ENCODE data around the gene ADAM15.

ADAM15 gene, protein sequence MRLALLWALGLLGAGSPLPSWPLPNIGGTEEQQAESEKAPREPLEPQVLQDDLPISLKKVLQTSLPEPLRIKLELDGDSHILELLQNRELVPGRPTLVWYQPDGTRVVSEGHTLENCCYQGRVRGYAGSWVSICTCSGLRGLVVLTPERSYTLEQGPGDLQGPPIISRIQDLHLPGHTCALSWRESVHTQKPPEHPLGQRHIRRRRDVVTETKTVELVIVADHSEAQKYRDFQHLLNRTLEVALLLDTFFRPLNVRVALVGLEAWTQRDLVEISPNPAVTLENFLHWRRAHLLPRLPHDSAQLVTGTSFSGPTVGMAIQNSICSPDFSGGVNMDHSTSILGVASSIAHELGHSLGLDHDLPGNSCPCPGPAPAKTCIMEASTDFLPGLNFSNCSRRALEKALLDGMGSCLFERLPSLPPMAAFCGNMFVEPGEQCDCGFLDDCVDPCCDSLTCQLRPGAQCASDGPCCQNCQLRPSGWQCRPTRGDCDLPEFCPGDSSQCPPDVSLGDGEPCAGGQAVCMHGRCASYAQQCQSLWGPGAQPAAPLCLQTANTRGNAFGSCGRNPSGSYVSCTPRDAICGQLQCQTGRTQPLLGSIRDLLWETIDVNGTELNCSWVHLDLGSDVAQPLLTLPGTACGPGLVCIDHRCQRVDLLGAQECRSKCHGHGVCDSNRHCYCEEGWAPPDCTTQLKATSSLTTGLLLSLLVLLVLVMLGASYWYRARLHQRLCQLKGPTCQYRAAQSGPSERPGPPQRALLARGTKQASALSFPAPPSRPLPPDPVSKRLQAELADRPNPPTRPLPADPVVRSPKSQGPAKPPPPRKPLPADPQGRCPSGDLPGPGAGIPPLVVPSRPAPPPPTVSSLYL

DNA sequence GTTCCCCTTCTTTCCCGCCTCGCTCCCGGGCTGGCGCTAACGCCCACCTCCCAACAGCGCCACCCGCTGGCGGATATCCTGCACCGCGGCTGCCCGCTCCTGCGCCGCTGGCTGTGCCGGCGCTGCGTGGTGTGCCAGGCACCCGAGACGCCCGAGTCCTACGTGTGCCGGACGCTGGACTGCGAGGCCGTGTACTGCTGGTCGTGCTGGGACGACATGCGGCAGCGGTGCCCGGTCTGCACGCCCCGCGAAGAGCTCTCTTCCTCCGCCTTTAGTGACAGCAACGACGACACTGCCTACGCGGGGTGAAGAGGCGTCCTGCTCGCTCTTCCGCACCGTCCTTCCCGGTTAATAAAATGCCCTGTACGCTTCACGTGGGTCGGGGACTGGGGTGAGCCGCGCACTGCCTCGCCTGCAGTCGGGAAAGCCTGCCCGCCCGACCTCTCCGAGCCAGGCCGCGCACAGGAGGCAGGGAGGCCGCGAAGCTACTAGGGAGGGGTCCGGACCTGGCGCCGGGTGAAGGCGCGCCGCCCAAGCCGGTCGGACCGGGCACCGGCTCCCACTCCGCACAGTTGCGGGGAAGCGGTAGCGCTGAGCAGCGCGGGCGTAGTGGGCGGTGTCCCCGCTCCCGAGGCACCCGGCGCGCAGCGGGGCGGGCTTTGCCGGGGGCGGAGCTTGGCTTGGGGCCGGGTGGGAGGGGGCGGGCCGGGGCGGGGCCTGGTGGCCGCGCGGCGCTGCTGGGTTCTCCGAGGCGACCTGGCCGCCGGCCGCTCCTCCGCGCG lies at the start of gene ADAM15:
TSS of gene ADAM15 (plus strand) at position 757 of the 782 bp plus-strand sequence. CDS start 71 bp downstream, outside the sequence.
- peak; percentile 70 to 90 for DNase-seq (ENCODE audit: low spot score in 2 of 2)
- H3K9me3 ChIP-seq: no peaks in the 10 kb centered on the region
- H3K4me3 ChIP-seq: peak within 1 kb of the TSS; percentile 81
- in situ Hi-C loops (cut with MboI; ENCODE audit: low sequenced_read_pairs): loop anchor here (5.0 kb wide), 1 partner anchor 88 kb away; the partner anchor contains the start of gene PYGO2
- no peaks in the 10 kb centered on the region for H3K27me3 ChIP-seq (ENCODE audit: low read depth)
- H3K4me1 ChIP-seq: peaks cover 25% of the 10 kb centered on the region
- peaks cover 21% of the 10 kb centered on the region for H3K36me3 ChIP-seq (replicated peaks)

DNA sequence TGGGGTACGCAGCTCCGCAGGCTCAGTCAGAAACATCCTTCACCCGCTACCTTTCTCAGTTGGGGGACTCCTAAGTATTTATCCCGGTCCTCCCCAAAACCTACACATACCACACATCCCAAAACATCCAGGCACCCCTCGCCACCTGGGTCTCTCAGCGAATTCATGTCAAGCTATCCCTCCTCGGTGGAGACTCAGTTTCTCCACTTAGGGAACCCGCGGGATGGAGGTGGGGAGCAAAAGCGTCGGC lies 49.8 kb upstream of the ADAM15 start:
- no peaks in the 10 kb centered on the region; the same call in 1 of the 2 replicates for H3K36me3 ChIP-seq (replicated peaks)
- in situ Hi-C loops (cut with MboI; ENCODE audit: low sequenced_read_pairs): no loop called here
- peak overlapping the region; percentile 77 for H3K4me3 ChIP-seq
- peak in 1 of 2 experiments; percentile 46 for DNase-seq (ENCODE audit: low spot score in 2 of 2)
- no peaks in the 10 kb centered on the region for H3K9me3 ChIP-seq
- H3K27me3 ChIP-seq (ENCODE audit: low read depth): no peaks in the 10 kb centered on the region
- peaks cover 20% of the 10 kb centered on the region for H3K4me1 ChIP-seq

- no peaks in the 10 kb centered on the region for H3K9me3 ChIP-seq
- peak overlapping the region; percentile 77 for H3K4me3 ChIP-seq
- H3K27me3 ChIP-seq (ENCODE audit: low read depth): no peaks in the 10 kb centered on the region
- H3K36me3 ChIP-seq (replicated peaks): no peaks in the 10 kb centered on the region; the same call in 1 of the 2 replicates
- in situ Hi-C loops (cut with MboI; ENCODE audit: low sequenced_read_pairs): no loop called here
- DNase-seq (ENCODE audit: low spot score in 2 of 2): peak; percentile 98 to 100
- peaks cover 20% of the 10 kb centered on the region for H3K4me1 ChIP-seq
These were observed 49.2 kb upstream of the ADAM15 start for GRCh38 chr1:155001675-155002463.

DNA sequence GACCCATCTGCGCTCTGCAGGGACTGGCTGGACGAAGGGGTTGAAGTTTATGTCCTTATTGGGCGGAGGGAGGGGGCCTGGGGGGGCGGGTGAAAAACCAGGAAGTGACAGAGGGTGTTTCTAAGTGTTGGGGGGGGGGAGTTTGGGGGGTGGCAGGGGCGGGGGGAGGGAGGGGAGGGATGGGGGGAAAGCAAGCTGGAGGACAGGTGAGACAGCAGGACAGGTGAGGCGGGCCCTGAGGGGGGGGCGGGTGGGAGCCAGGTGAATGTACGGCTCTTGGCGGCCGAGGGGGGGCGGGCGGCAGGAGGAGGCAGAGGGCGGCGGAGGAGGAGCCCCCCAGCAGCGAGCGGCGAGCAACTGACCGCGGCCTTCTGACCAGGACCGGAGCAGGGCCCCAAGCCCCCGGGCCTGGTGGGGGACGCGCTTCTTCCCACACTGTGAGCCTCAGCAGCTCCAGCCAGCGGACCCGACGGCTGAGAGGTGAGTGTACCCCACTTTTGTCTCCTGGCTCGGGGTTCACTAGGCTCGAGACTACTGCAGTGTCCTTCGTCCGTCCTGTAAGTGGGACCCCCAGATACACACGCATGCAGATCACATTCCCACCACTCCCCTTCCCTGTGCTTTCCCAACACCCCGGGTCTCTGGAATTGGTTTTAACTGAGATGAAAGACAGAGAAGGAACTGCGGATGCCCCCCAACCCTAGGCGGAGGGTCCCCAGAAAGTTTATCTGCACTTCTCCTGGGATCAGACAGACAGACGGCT lies 48.5 kb upstream of the ADAM15 start, which contains the start of gene ZBTB7B:
TSS of gene ZBTB7B (plus strand) at position 339 of the 763 bp plus-strand sequence. CDS start 11,859 bp downstream, outside the sequence.
- Histone ChIP-seq H3K4me3 (peak within 1 kb of the TSS; percentile 77), H3K36me3 (replicated peaks) (no peaks in the 10 kb centered on the region; the same call in 1 of the 2 replicates), H3K27me3 (ENCODE audit: low read depth) (no peaks in the 10 kb centered on the region), H3K4me1 (peaks cover 20% of the 10 kb centered on the region), H3K9me3 (no peaks in the 10 kb centered on the region)
- peak in 1 of 2 experiments; percentile 47 for DNase-seq (ENCODE audit: low spot score in 2 of 2)
- in situ Hi-C loops (cut with MboI; ENCODE audit: low sequenced_read_pairs): no loop called here

GRCh38 chr1:155003227-155003765 lies 47.8 kb upstream of the ADAM15 start:
- DNase-seq (ENCODE audit: low spot score in 2 of 2): peak in 1 of 2 experiments; percentile 52
- in situ Hi-C loops (cut with MboI; ENCODE audit: low sequenced_read_pairs): no loop called here
- H3K4me1 ChIP-seq: peaks cover 20% of the 10 kb centered on the region
- no peaks in the 10 kb centered on the region for H3K9me3 ChIP-seq
- no peaks in the 10 kb centered on the region; the same call in 1 of the 2 replicates for H3K36me3 ChIP-seq (replicated peaks)
- peak overlapping the region; percentile 77 for H3K4me3 ChIP-seq
- H3K27me3 ChIP-seq (ENCODE audit: low read depth): no peaks in the 10 kb centered on the region

DNA sequence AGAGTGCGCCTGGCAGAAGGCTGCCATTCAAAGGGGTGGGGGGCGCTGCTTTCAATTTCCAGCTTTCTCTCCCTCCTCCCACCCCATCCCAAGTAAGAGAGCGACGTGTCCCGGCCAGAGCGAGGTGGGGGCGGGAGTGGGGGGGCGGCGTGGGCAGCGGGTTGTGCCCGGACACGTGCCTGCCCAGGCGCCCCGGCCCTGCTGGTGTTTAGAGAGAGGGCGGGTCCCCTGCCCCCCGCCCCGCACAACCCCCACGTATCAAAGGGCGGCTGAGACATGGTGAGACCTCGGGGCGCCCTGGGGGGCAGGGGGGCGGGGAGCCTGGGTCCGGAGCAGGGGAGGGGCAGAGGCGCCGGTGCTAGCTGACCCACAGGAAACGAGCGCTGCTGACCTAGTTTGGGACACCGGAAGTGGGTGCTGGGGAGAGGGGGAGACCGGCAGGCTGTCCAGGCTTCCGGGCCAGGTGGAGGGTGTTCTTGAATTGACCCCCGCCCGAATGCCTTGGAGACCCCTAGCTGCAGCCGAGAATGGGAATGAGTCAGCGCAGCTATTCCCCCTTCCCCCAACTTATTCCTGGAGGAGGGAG lies 47.3 kb upstream of the ADAM15 start:
- Histone ChIP-seq H3K4me3 (peak overlapping the region; percentile 77), H3K4me1 (peaks cover 18% of the 10 kb centered on the region), H3K9me3 (no peaks in the 10 kb centered on the region), H3K27me3 (ENCODE audit: low read depth) (no peaks in the 10 kb centered on the region), H3K36me3 (replicated peaks) (no peaks in the 10 kb centered on the region; the same call in 1 of the 2 replicates)
- in situ Hi-C loops (cut with MboI; ENCODE audit: low sequenced_read_pairs): no loop called here
- peak; percentile 33 to 72 for DNase-seq (ENCODE audit: low spot score in 2 of 2)

- Histone ChIP-seq H3K4me3 (peak overlapping the region; percentile 77), H3K4me1 (peaks cover 13% of the 10 kb centered on the region), H3K9me3 (no peaks in the 10 kb centered on the region), H3K27me3 (ENCODE audit: low read depth) (no peaks in the 10 kb centered on the region), H3K36me3 (replicated peaks) (no peaks in the 10 kb centered on the region; the same call in 1 of the 2 replicates)
- in situ Hi-C loops (cut with MboI; ENCODE audit: low sequenced_read_pairs): no loop called here
- no peak for DNase-seq (ENCODE audit: low spot score in 2 of 2)
These were observed 46.6 kb upstream of the ADAM15 start for GRCh38 chr1:155004352-155005075.

DNA sequence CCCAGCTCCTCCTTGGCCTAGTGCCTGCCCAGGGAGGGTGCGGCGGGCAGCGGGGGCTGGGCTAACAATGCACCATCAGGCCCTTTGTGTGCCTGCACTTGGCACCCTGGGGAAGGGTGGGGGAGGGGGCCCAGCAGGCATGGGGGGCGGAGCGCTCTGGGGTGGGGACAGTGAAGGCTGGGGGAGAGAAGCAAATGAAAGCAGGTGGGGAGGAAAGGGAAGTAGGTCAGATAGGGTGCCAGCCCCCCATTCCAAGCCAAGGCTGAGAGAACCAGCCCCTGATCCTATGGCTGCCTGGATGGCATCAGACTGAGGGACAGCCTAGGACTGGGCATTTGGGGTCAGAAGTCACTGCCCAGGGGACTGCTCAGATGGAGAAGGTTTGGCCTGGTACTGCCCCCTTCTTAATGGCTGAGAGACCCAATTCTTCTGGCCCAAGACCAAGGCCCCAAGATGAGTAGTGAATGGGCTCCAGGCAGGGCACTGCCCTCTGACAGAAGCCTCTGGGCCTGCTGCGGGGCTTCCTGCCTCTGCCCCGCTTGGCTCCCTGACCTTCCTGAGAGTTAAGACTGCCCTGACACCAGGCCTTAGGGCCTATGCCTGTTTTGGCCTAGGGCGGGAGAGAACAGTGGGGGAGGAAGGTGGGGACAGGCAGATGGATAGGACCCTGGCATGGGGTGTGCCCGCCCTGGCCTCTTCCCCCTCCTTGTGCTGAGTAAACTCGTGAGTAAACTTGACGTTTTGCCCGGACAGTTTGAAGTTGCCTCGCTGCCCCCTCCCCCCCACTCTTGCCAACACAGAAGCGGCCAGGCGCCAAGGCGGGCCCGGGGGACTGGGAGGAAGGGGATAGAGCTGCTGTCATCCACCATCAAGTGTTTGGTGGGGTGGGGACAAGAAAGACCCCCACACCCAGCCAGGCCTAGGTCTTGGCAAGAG lies 45.8 kb upstream of the ADAM15 start:
- H3K4me1 ChIP-seq: peaks cover 7% of the 10 kb centered on the region
- in situ Hi-C loops (cut with MboI; ENCODE audit: low sequenced_read_pairs): no loop called here
- no peaks in the 10 kb centered on the region for H3K9me3 ChIP-seq
- no peaks in the 10 kb centered on the region; the same call in 1 of the 2 replicates for H3K36me3 ChIP-seq (replicated peaks)
- H3K27me3 ChIP-seq (ENCODE audit: low read depth): no peaks in the 10 kb centered on the region
- no peak overlapping the region for H3K4me3 ChIP-seq
- DNase-seq (ENCODE audit: low spot score in 2 of 2): no peak

DNA sequence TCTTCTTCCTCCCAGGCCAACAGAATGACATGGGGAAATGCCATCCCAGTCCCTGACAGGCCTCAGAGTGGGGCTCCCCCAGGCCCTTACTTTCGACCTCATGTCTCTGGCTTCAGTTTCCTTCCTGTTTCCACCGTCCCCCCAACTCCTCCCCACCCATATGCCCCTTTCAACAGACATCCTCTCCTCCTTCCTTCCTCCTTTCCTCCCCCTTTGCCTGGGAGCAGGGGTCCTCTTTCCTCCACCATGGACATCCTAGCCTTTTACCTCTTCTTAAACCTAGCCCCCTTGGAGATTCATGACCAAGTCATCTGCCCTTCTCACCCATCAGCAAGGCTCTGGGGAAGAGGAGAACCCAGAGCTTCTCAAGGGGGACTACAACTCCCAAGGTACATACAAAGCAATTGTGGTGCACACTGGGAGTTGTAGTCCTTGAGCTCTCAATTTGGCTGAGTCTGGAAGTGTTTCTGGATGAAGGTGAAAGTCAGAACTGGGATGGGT lies 44.5 kb upstream of the ADAM15 start:
- in situ Hi-C loops (cut with MboI; ENCODE audit: low sequenced_read_pairs): no loop called here
- Histone ChIP-seq H3K27me3 (ENCODE audit: low read depth) (no peaks in the 10 kb centered on the region), H3K36me3 (replicated peaks) (no peaks in the 10 kb centered on the region; the same call in 1 of the 2 replicates), H3K9me3 (no peaks in the 10 kb centered on the region), H3K4me1 (peaks cover 6% of the 10 kb centered on the region), H3K4me3 (no peak overlapping the region)
- peak in 1 of 2 experiments; percentile 29 for DNase-seq (ENCODE audit: low spot score in 2 of 2)

DNA sequence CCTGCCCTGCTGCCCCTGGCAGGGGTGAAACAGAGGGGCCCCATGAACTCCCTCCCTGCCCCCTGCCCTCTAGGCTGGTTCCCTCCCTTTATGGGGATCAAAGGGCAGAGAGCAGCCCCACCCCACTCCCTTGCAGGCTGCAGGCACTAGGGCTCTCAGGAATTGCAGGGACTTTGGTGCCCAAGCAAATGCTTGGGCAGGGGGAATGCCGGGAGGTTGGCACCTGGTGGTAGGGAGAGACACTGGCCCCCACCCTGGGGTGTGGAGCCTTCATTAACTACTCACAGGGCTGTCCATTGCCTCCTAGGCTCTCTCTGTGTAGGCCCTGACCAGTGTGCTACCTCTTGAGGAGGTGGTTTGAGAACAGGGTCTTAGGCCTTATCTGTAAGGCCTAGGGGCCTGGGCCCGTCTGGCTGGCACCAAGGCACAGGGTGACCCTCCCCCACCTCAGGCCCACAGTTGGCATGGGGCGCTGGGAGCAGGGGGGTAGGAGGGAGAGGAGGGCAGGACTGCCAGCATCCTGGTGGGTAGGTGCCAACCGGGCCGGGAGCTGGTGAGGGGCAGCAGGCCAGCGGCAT lies 43.8 kb upstream of the ADAM15 start:
- Histone ChIP-seq H3K4me1 (peaks cover 9% of the 10 kb centered on the region), H3K36me3 (replicated peaks) (no peaks in the 10 kb centered on the region; the same call in 1 of the 2 replicates), H3K27me3 (ENCODE audit: low read depth) (no peaks in the 10 kb centered on the region), H3K9me3 (no peaks in the 10 kb centered on the region), H3K4me3 (no peak overlapping the region)
- in situ Hi-C loops (cut with MboI; ENCODE audit: low sequenced_read_pairs): no loop called here
- DNase-seq (ENCODE audit: low spot score in 2 of 2): no peak

All from HAP-1 (cell line).